Measurements from ENCODE around the gene ELOVL7. TPM values are rescaled to one million over a fixed set of nuclear protein-coding genes. Genes with fewer than 3 reads are reported as not detected.
"Not testable (repeated sequence)": the region's sequence is repeated elsewhere in the genome, so short reads cannot be mapped to it uniquely, and the experiment has no call there.

Gene ELOVL7
- total RNA-seq, 1 donor from 2014 or later: 0.39 TPM

- intact Hi-C loops (cut with micrococcal nuclease): no loop called here
Observed at GRCh38 chr5:60797482-60798153, 46.5 kb downstream of the ELOVL7 start.

- intact Hi-C loops (cut with micrococcal nuclease): not testable (repeated sequence)
Observed at GRCh38 chr5:60795424-60795950, 48.6 kb downstream of the ELOVL7 start.

- intact Hi-C loops (cut with micrococcal nuclease): no loop called here
Observed at GRCh38 chr5:60794691-60795090, 49.4 kb downstream of the ELOVL7 start.

DNA sequence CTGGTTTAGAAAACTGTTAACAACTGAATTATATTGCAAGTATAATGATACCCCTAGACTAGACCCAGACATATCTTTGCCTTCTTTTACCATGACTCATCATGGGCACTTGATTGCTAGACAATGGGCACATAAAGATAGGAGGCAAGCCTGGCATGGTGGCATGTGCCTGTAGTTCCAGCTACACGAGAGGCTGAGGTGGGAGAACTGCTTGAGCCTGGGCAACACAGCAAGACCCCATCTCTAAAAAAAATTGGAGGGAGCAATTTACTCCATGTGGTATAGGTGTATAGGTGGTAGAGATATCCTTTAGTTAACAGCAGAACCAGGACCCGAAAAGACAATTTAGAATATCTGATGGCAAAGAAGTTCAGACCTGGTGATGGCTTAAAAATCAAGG is 51.6 kb downstream of the ELOVL7 start:
- intact Hi-C loops (cut with micrococcal nuclease): no loop called here

DNA sequence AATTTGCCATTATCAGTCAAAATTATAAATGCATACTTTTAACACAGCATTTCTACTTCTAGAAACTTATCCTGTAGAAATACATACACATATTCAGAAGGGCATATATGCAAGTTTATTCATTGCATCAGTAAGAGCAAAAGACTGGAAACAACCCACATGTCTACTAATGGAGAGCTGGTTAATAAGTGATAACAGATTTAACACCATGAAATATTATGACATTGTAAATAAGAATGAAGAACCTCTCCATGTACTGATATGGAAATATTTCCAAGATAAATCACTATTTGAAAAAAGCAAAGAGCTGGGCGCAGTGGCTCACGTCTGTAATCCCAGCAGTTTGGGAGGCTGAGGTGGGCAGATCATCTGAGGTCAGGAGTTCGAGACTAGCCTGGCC is 54.5 kb downstream of the ELOVL7 start:
- intact Hi-C loops (cut with micrococcal nuclease): no loop called here

- intact Hi-C loops (cut with micrococcal nuclease): no loop called here
Observed at GRCh38 chr5:60788863-60789513, 55.1 kb downstream of the ELOVL7 start.

- intact Hi-C loops (cut with micrococcal nuclease): no loop called here
Observed at GRCh38 chr5:60779466-60779865, 64.6 kb downstream of the ELOVL7 start.

GRCh38 chr5:60776343-60776742 is 67.7 kb downstream of the ELOVL7 start:
- intact Hi-C loops (cut with micrococcal nuclease): no loop called here

DNA sequence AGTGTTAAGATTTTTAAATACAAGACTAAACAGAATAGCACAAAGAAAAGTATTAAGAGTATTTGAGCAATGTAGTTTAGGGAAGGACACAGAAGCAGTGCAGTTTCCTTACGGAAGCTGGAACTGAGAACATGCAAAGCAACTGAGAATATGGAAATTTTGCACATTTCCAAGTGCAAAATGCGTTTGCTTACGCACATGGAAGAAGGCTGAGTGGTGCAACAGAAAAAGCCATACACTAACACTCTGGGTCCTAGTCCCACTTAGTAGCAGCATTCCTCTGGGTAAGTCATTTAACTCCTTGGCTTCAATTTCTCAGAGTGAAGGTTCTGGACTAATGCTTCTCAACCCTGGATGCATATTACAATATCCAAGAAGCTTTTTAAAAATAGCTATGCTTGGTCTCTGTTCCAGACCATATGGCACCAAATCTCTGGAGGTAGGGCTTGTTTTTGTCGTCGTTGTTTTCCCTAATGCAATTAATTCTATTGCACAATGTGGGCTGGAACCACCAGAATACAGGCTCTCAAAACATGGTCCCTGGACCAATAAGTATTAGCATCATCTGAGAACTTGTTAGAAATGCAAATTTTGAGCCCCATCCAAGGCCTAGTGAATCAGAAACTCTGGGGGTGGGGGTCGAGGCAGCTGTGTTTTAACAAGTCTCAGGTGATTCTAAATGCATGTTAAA is 78.9 kb downstream of the ELOVL7 start:
- intact Hi-C loops (cut with micrococcal nuclease): no loop called here

- intact Hi-C loops (cut with micrococcal nuclease): no loop called here
Observed at GRCh38 chr5:60763061-60763460, 81.0 kb downstream of the ELOVL7 start.

- intact Hi-C loops (cut with micrococcal nuclease): no loop called here
Observed at GRCh38 chr5:60754495-60754894, 89.6 kb downstream of the ELOVL7 start.

GRCh38 chr5:60744682-60745081 is 99.4 kb downstream of the ELOVL7 start:
- intact Hi-C loops (cut with micrococcal nuclease): no loop called here

- intact Hi-C loops (cut with micrococcal nuclease): no loop called here
Observed at GRCh38 chr5:60743511-60744314, 100.4 kb downstream of the ELOVL7 start.

GRCh38 chr5:60740322-60740721 is 103.7 kb downstream of the ELOVL7 start:
- intact Hi-C loops (cut with micrococcal nuclease): no loop called here

DNA sequence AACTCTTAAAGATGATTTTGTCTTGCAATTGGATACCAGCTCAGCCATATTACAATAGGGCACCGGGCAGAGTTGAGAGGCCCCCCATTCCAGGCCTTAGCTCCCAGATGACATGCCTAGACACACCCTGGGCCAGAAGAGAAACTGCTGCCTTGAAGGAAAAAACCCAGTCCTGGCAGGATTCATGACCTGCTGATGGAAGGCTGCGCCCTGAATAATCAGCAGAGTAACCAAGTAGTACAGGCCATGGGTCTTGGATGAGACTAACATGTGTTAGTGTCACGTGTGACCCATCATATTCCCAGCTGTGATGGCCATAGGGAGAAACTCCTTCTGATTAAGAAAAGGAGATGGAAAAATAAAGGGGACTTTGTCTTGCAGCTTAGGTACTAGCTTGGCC is 105.1 kb downstream of the ELOVL7 start:
- intact Hi-C loops (cut with micrococcal nuclease): no loop called here

DNA sequence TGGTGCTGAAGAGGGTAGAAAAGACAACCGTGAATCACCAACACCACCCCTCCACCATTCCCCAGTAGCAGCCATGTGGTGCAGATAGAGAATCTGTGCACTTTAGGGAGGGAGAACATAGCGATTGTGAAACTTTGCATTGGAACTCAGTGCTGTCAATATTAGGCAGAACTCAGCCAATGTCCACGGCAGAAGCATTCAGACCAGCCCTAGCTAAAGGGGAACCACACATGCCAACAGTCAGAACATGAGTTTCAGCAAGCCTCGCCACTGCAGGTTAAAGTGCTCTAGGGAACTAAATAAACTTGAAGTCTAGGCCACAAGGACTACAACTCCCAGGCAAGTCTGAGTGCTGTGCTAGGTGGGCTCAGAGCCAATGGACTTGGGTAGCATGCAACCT is 105.6 kb downstream of the ELOVL7 start:
- intact Hi-C loops (cut with micrococcal nuclease): no loop called here

DNA sequence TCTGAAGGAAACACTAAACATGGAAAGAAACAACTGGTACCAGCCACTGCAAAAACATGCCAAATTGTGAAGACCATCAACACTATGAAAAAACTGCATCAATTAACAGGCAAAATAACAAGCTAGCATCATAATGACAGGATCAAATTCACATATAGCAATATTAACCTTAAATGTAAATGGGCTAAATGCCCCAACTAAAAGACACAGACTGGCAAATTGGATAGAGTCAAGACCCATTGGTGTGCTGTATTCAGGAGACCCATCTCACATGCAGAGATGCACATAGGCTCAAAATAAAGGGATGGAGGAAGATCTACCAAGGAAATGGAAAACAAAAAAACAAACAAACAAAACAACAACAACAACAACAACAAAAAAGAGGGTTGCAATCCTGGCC is 113.2 kb downstream of the ELOVL7 start:
- intact Hi-C loops (cut with micrococcal nuclease): not testable (repeated sequence)

GRCh38 chr5:60727033-60727679 is 116.9 kb downstream of the ELOVL7 start:
- intact Hi-C loops (cut with micrococcal nuclease): no loop called here

GRCh38 chr5:60724126-60724525 is 119.9 kb downstream of the ELOVL7 start:
- intact Hi-C loops (cut with micrococcal nuclease): no loop called here

GRCh38 chr5:60722416-60722815 is 121.7 kb downstream of the ELOVL7 start:
- intact Hi-C loops (cut with micrococcal nuclease): no loop called here

DNA sequence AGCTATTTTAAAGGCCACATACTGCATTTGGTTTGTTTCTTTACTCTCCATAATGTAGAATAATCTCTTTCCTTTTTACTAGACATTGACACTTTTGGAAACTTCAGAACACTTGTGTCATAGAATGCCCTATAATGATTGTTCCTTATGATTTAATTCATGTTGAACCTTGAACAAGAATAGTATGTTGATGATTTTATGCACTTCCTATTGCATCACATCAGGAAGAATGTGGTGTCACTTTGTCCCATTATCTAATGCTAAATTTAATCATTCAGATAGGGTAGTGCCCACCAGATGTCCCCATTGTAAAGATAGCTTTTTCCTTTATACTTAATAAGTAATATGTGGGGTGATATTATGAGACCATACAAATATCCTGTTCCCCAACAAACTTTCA is 124.7 kb downstream of the ELOVL7 start:
- intact Hi-C loops (cut with micrococcal nuclease): no loop called here

Measured in T-helper 2 cell treated with Interferon-gamma antibody and Interleukin-4, amounts not matched to agents 100 ng/mL and 5 ng/mL, for 36 hours (primary cell).